ENCODE data around the gene ZFY.

- TF ChIP-seq GATA3 (IDR thresholded peaks at IDR 0.05; ENCODE audit: low read depth, low read length): no peak
- no peak for TF ChIP-seq GATA2 (IDR thresholded peaks at IDR 0.05; ENCODE audit: low read depth, low read length)
Observed at GRCh38 chrY:2885880-2886279, 49.3 kb upstream of the ZFY start.

Data from SH-SY5Y (cell line).